Measurements from ENCODE around the gene C1QTNF7.

- TF ChIP-seq CTCF (conservative IDR thresholded peaks at IDR 0.05; ENCODE audit: low read length) (no peak), EZH2phosphoT487 (IDR thresholded peaks at IDR 0.05; ENCODE audit: borderline replicate concordance) (no peak)
Measured at GRCh38 chr4:15414551-15415091, 13.2 kb upstream of the C1QTNF7 start.

Measured in Loucy (cell line).